Measurements from ENCODE around the gene AHRR. TPM values are rescaled to one million over a fixed set of nuclear protein-coding genes. Genes with fewer than 3 reads are reported as not detected.

AHRR gene
- total RNA-seq, 1 donor from 2014 or later: 0.29 TPM

DNA sequence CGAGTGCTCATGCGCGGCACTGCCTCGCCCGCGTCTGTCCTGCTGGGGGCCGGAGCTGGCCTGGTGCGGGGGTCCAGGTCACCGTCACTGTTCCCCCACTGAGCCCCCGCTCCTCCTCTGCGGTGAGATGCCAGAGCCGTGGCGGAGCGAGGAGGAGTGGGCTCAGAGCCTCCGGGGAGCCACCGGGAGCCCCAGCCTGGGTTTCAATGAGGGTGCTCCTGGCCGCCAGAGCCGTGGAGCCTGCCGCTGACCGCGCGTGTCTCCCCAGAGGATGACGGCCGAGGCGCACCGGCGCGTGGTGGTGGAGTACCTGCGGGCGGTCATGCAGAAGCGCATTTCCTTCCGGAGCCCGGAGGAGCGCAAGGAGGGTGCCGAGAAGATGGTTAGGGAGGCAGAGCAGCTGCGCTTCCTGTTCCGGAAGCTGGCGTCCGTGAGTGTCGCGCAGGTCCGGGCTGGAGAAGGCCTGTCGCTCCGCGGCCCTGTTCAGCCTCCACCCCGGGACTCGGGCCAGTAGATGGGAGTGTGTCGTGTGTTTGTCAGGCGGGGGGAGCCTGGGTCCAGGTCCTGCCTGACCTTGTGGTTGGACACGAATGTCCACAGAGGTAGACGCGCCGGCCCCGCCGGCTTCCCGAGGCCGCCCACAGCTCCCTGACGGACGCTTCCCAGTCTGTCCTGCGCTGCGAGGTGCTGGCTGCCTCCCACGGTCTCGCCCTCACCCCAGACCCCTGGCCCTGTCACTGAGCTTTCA is 143.5 kb downstream of the AHRR start:
- no peak overlapping the region for H3K4me3 ChIP-seq (ENCODE audit: low read depth, low read length)
- TF ChIP-seq, protein P1, sequence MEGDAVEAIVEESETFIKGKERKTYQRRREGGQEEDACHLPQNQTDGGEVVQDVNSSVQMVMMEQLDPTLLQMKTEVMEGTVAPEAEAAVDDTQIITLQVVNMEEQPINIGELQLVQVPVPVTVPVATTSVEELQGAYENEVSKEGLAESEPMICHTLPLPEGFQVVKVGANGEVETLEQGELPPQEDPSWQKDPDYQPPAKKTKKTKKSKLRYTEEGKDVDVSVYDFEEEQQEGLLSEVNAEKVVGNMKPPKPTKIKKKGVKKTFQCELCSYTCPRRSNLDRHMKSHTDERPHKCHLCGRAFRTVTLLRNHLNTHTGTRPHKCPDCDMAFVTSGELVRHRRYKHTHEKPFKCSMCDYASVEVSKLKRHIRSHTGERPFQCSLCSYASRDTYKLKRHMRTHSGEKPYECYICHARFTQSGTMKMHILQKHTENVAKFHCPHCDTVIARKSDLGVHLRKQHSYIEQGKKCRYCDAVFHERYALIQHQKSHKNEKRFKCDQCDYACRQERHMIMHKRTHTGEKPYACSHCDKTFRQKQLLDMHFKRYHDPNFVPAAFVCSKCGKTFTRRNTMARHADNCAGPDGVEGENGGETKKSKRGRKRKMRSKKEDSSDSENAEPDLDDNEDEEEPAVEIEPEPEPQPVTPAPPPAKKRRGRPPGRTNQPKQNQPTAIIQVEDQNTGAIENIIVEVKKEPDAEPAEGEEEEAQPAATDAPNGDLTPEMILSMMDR (conservative IDR thresholded peaks at IDR 0.05; ENCODE audit: low read depth, low read length): no peak
- no peak for DNase-seq (ENCODE audit: low read depth)

DNA sequence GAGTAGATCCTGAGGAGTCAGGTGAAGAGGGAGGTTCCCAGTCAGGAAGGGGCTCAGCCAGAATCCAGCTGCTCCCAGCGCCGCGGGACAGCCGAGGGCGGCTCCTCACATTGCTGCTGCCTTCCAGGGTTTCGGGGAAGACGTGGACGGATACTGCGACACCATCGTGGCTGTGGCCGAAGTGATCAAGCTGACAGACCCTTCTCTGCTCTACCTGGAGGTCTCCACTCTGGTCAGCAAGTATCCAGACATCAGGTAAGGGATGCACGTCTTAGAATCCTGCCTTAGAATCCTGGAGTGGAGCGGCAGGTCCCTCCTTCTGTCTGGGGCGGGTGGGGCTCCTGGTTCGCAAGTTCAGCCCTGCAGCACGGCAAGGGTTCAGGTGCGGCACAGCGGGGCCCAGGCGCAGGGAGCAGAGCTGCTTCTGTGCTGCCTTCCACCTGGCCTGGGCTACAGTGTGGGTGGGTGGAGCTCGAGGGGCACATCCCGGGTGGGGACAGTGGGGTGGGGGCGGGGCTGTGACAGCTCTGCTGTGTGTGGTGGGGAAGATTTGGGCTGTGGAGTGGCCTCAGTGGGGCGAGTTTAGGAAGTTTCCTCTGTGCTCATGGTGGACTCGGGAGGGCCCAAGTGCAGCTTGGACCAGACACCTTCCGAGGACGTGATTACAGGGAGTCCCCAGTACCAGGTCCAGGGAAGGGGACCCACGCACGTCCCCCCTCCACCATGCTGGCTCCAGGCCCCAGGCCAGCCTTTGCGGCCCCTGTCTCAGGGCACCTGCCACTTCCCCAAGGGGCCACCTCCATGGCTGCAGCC is 144.3 kb downstream of the AHRR start:
- H3K4me3 ChIP-seq (ENCODE audit: low read depth, low read length): no peak overlapping the region
- DNase-seq (ENCODE audit: low read depth): no peak
- TF ChIP-seq, protein P1 (conservative IDR thresholded peaks at IDR 0.05; ENCODE audit: low read depth, low read length): no peak

DNA sequence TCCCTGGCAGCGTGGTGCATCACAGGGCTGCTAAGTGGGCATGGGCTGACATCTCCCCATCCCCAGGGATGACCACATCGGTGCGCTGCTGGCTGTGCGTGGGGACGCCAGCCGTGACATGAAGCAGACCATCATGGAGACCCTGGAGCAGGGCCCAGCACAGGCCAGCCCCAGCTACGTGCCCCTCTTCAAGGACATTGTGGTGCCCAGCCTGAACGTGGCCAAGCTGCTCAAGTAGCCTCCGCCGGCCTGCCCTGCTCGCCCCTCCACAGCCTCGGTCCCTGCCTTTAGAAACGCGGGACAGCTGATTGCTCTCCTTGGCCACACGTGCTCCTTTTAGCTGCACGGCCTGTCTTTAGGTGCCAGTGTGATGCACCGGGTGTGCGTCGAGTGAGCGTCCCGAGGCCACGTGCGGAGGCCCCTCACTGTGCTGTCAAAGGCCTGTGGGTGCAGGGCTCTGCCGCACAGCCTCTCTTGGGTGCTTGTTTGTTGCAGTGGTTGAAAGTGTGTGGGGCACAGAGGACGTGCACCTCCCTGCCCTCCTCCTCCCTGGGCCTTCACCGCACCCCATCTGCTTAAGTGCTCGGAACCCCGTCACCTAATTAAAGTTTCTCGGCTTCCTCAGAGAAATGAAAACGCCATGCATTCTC is 145.3 kb downstream of the AHRR start:
- TF ChIP-seq, protein P1 (conservative IDR thresholded peaks at IDR 0.05; ENCODE audit: low read depth, low read length): no peak
- DNase-seq (ENCODE audit: low read depth): no peak
- no peak overlapping the region for H3K4me3 ChIP-seq (ENCODE audit: low read depth, low read length)

DNA sequence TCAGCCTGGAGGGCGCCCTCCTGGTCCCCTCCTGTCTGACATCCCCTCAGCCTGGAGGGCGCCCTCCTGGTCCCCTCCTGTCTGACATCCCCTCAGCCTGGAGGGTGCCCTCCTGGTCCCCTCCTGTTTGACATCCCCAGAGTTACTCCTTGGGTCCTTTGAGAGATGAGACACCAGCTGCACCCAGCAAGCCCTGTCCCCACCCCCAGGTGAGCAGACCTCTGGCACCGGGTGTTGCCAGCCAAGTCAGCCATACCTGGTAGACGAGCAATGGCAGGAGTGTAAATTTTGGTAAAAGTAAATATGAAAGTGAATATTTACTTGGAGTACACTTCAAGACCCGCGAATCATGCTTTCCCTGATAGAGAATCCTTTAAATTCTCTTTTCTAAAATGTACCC is 146.9 kb downstream of the AHRR start:
- TF ChIP-seq, protein P1 (conservative IDR thresholded peaks at IDR 0.05; ENCODE audit: low read depth, low read length): no peak
- no peak for DNase-seq (ENCODE audit: low read depth)
- no peak overlapping the region for H3K4me3 ChIP-seq (ENCODE audit: low read depth, low read length)

DNA sequence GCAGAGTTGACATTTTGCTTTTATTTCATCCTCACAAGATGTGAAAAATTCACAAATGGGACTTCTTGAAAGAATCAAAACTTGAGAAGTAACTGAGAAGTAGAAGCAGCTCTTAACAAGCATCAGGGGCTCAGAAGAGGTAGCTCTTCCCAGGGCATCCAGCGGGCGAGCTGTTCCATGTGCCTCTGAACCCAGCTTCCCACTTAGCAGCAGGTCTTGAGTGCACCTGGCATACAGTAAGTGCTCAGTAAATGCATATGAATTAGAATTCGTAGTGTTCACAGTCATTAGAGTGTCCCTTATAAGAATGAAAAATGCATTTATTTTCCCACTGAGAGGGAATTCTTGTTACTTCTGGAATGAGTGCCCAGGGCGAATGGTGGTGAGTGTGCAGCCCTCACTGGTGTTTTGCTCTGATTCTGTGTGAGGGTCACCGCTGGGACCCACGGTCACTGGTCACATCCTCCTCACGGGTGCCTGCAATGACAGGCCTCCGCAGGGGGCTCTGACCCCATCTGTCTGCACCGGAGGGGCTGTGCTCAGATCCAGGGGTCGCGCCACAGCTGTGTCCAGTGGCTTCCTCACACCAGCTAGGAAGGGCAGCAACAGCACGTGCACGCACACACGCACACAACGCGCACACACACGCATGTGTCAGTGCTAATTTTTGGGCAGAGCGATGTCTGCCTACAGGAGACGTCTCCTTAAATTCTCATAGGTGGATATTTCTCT is 148.4 kb downstream of the AHRR start:
- TF ChIP-seq, protein P1 (conservative IDR thresholded peaks at IDR 0.05; ENCODE audit: low read depth, low read length): no peak
- DNase-seq (ENCODE audit: low read depth): no peak
- H3K4me3 ChIP-seq (ENCODE audit: low read depth, low read length): no peak overlapping the region

DNA sequence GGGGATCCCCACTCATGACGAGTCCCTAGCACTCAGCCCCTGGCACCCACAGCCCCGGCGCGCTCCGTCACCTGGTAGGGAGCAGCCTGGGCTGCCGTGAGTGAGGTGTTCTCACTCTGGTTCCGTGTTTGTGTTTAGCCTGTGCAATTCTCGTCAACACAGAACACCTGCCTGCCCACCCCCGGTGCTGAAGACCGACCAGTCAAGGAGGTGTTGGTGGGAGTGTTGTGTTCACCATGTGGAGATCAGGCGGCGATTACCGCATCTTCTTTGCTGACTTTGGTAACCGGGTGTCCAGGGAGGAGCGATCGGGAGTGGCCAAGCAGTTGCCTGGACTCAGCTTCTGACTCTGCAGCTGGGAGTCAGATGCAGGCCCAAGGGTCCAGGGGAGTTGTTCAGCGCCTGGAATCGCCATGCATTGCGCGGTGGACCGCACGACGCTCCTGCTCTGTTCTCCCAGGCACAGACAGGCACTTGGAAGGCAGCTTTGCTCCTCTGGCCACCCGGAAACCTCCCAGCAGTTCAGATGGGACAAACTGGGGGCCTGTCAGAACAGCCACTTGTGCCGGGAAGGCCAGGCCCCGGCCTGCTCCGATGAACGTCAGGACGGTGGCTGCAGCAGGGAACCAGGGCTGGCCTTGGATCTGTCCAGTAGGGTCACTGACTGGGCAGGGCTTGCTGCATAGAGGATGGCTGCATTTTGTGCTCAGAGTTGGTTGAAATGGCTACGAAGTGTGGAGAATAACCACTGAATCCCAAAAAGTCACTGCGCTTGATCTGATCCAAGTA is 149.6 kb downstream of the AHRR start:
- TF ChIP-seq, protein P1 (conservative IDR thresholded peaks at IDR 0.05; ENCODE audit: low read depth, low read length): no peak
- no peak for DNase-seq (ENCODE audit: low read depth)
- no peak overlapping the region for H3K4me3 ChIP-seq (ENCODE audit: low read depth, low read length)

All from epithelial cell of proximal tubule (primary cell).